Measurements from ENCODE around the gene SFTA2. TPM values are rescaled to one million over a fixed set of nuclear protein-coding genes. Genes with fewer than 3 reads are reported as not detected.

The SFTA2 gene
- total and polyA plus RNA-seq, 9 of the 15 experiments (the other 6 are each of a cell fraction or from before 2014, with no cell fraction given), result not detected

GRCh38 chr6:30893666-30894065 is 38.3 kb downstream of the SFTA2 start (continued):
- TF ChIP-seq TAF7 (tag; IDR thresholded peaks at IDR 0.05), result no peak
- TF ChIP-seq RAD51 (IDR thresholded peaks at IDR 0.05; ENCODE audit: borderline replicate concordance, low read depth), result no peak
- no peak for TF ChIP-seq ZNF668 (CRISPR knock-in tag; IDR thresholded peaks at IDR 0.05)

- no TSS peak for BruUV-seq (replicated peaks)
- intact Hi-C loops (cut with micrococcal nuclease), result no loop called here
- no peaks in the 10 kb centered on the region for H3K27me3 ChIP-seq (ENCODE audit: control insufficient read depth in 2 of 2, insufficient read depth in 2 of 2, low read length in 2 of 2)
- FAIRE-seq (no peak), ATAC-seq (no peak), DNase-seq (ENCODE audit: extremely low read depth in 1 of 4, low spot score in 3 of 4) (no peak)
- CTCF ChIA-PET (ENCODE audit: low intra/inter-chr PET ratio), result no interaction called here
- no peak overlapping the region for H2AFZ ChIP-seq (ENCODE audit: low read depth, low read length)
- H3K4me2 ChIP-seq (ENCODE audit: insufficient read depth, low read length), result no peak overlapping the region
- H3K27ac ChIP-seq (ENCODE audit: extremely low read depth, low read depth, low read length), result no peak overlapping the region
- peak; percentile 30; the same call in 1 of the 2 replicates for TF ChIP-seq TFAP4 (CRISPR knock-in tag; IDR thresholded peaks at IDR 0.05; ENCODE audit: borderline replicate concordance)
- TF ChIP-seq NFE2L1 (tag; IDR thresholded peaks at IDR 0.05; ENCODE audit: borderline replicate concordance, low read depth), result no peak
- TF ChIP-seq POLR2G (IDR thresholded peaks at IDR 0.05; ENCODE audit: low read depth, low read length), result peak; percentile 48; the same call in 1 of the 2 replicates
- TF ChIP-seq ELF4 (CRISPR knock-in tag; IDR thresholded peaks at IDR 0.05), result no peak
- peak; percentile 92 for TF ChIP-seq ZBTB33 (CRISPR knock-in tag; IDR thresholded peaks at IDR 0.05)
- TF ChIP-seq ZBTB7A (IDR thresholded peaks at IDR 0.05; ENCODE audit: borderline replicate concordance, control insufficient read depth, low read depth, low read length), result peak; percentile 42; the same call in 1 of the 2 replicates
- 0 out of 2 replicates have a peak, but pooled peaks have one; percentile 9 for TF ChIP-seq CEBPG (CRISPR knock-in tag; IDR thresholded peaks at IDR 0.05)
- TF ChIP-seq CEBPG (tag; conservative IDR thresholded peaks at IDR 0.05 in 1 of 2, IDR thresholded peaks at IDR 0.05 in 1 of 2), result no peak
- peak; percentile 9 to 38 (median 23); a peak in 3 of 6 replicates for TF ChIP-seq CTCF (IDR thresholded peaks at IDR 0.05 in 2 of 3, conservative IDR thresholded peaks at IDR 0.05 in 1 of 3; ENCODE audit: insufficient read depth in 2 of 3, low read depth in 1 of 3, low read length in 3 of 3)
- TF ChIP-seq RBFOX2 (IDR thresholded peaks at IDR 0.05; ENCODE audit: low read depth, low read length), result 0 out of 2 replicates have a peak, but pooled peaks have one; percentile 33
- no peak for TF ChIP-seq ZNF561 (CRISPR knock-in tag; conservative IDR thresholded peaks at IDR 0.05)
- no peaks in the 10 kb centered on the region; the same call in 1 of the 2 replicates for H4K20me1 ChIP-seq (replicated peaks; ENCODE audit: control insufficient read depth, insufficient read depth, low read length)
- in situ Hi-C loops (cut with MboI), result no loop called here
- WGBS (ENCODE audit: insufficient coverage, low coverage, missing lambda C conversion rate), result 85% methylated on average over 13 of the region's 16 CpGs
- no peaks in the 10 kb centered on the region for H3K9me3 ChIP-seq (replicated peaks; ENCODE audit: control insufficient read depth, insufficient read depth, low read depth, low read length)
- POLR2A ChIA-PET, result interaction anchor here (0.6 kb wide), 1 partner anchor 12 kb away, joined by 3 read pairs; no protein-coding TSS in a partner anchor
- H3K4me1 ChIP-seq (replicated peaks in 1 of 2; ENCODE audit: control insufficient read depth in 2 of 2, insufficient read depth in 2 of 2, low read length in 2 of 2), result peaks cover 3 to 20% of the 10 kb centered on the region in 2 experiments; a peak in 4 of 5 replicates
- H3K79me2 ChIP-seq (ENCODE audit: control insufficient read depth, insufficient read depth, low read length), result peaks cover 8% of the 10 kb centered on the region; the same call in 2 of the 3 replicates
- no peak overlapping the region for H3K4me3 ChIP-seq
- no peak overlapping the region for H3K9ac ChIP-seq (ENCODE audit: insufficient read depth in 1 of 2, low read depth in 2 of 2, low read length in 2 of 2)
- no peaks in the 10 kb centered on the region for H3K9me1 ChIP-seq (ENCODE audit: control insufficient read depth, insufficient read depth, low read length)
- H3K36me3 ChIP-seq (ENCODE audit: control insufficient read depth, insufficient read depth, low read length), result peaks cover 83% of the 10 kb centered on the region
Measured at GRCh38 chr6:30893001-30893591, 38.9 kb downstream of the SFTA2 start.

Data from K562 (cell line).